GM21825 (cell line): Measurements from ENCODE around the gene ASB10.

ENCODE experiments used
- ATAC-seq: cut with Tn5 transposase; IDR thresholded peaks from one replicate; pipeline ENCODE4 v1.9.1; 2021; ENCODE audit warnings: mild to moderate bottlenecking, moderate library complexity; ENCODE audit not compliant: unreplicated experiment

Gene ASB10

GRCh38 chr7:151137791-151138152 lies 49.3 kb downstream of the ASB10 start:
- no peak for ATAC-seq

GRCh38 chr7:151137076-151137675 lies 49.9 kb downstream of the ASB10 start:
- ATAC-seq, result no peak

GRCh38 chr7:151135866-151136843 lies 50.9 kb downstream of the ASB10 start:
- ATAC-seq, result no peak

GRCh38 chr7:151135525-151135845 lies 51.6 kb downstream of the ASB10 start:
- no peak for ATAC-seq

- no peak for ATAC-seq
These were observed 52.1 kb downstream of the ASB10 start for GRCh38 chr7:151134743-151135524.

GRCh38 chr7:151133986-151134742 lies 52.9 kb downstream of the ASB10 start:
- no peak for ATAC-seq

GRCh38 chr7:151133266-151133985 lies 53.6 kb downstream of the ASB10 start:
- ATAC-seq, result no peak

GRCh38 chr7:151132461-151133205 lies 54.4 kb downstream of the ASB10 start:
- ATAC-seq, result no peak

GRCh38 chr7:151131592-151132293 lies 55.3 kb downstream of the ASB10 start:
- ATAC-seq, result no peak

- no peak for ATAC-seq
These were observed 55.8 kb downstream of the ASB10 start for GRCh38 chr7:151131224-151131591.

- no peak for ATAC-seq
These were observed 56.3 kb downstream of the ASB10 start for GRCh38 chr7:151130741-151131157.

GRCh38 chr7:151129960-151130591 lies 57.0 kb downstream of the ASB10 start:
- no peak for ATAC-seq

- no peak for ATAC-seq
These were observed 57.7 kb downstream of the ASB10 start for GRCh38 chr7:151129117-151129959.

- ATAC-seq, result no peak
These were observed 58.3 kb downstream of the ASB10 start for GRCh38 chr7:151128716-151129115.

- ATAC-seq, result no peak
These were observed 58.9 kb downstream of the ASB10 start for GRCh38 chr7:151128144-151128543.

GRCh38 chr7:151126491-151127137 lies 60.4 kb downstream of the ASB10 start:
- no peak for ATAC-seq

- no peak for ATAC-seq
These were observed 61.1 kb downstream of the ASB10 start for GRCh38 chr7:151125846-151126481.
